PFSK-1 (cell line): ENCODE results near the gene CPTP.

Source experiments
- POLR2AphosphoS5 ChIP-seq: IDR thresholded peaks from 2 replicates; pipeline ENCODE4 v1.6.1; 2012; ENCODE audit warnings: low read depth, mild to moderate bottlenecking, control low read depth, low read length, moderate library complexity
- SIN3A ChIP-seq: IDR thresholded peaks from 2 replicates; pipeline ENCODE4 v1.6.1; 2012; ENCODE audit warnings: mild to moderate bottlenecking, low read length, moderate library complexity, borderline replicate concordance; ENCODE audit not compliant: insufficient read depth

GRCh38 chr1:1351511-1352427 lies 27.2 kb downstream of the CPTP start:
- TF ChIP-seq POLR2AphosphoS5 = peak; percentile 49
- TF ChIP-seq SIN3A = no peak
